GM12878 (cell line): Measurements from ENCODE around the gene PTTG1. TPM values are rescaled to one million over a fixed set of nuclear protein-coding genes. Genes with fewer than 3 reads are reported as not detected.

Source experiments
- ETV6 ChIP-seq, 2 experiments: fragments of 450-650 bp in 1 of 2; IDR thresholded peaks in 1 of 2; conservative IDR thresholded peaks in 1 of 2; 2 replicates each; pipeline ENCODE4 v1.6.1; 2014; ENCODE audit warnings: antibody characterized with exemption in 1 of 2, borderline replicate concordance in 1 of 2, low read depth in 1 of 2, mild to moderate bottlenecking in 1 of 2, moderate library complexity in 1 of 2
- MYB ChIP-seq: fragments of 150-350 bp; IDR thresholded peaks from 2 replicates; pipeline ENCODE4 v1.6.1; 2014; ENCODE audit warnings: mild to moderate bottlenecking, low read depth, low read length, borderline replicate concordance
- NFXL1 ChIP-seq: fragments of 450-650 bp; IDR thresholded peaks from 2 replicates; pipeline ENCODE4 v1.6.1; 2017; ENCODE audit warnings: antibody characterized with exemption, mild to moderate bottlenecking, borderline replicate concordance
- NRF1 ChIP-seq: conservative IDR thresholded peaks from 2 replicates; pipeline ENCODE4 v1.6.1; 2011; ENCODE audit warnings: mild to moderate bottlenecking, low read depth, low read length, improper control_type of control experiment
- SPI1 ChIP-seq: IDR thresholded peaks from 2 replicates; pipeline ENCODE4 v1.6.1; 2011; ENCODE audit warnings: low read depth, mild to moderate bottlenecking, low read length, moderate library complexity, borderline replicate concordance; ENCODE audit not compliant: insufficient read depth
- polyA plus RNA-seq, 11 experiments: library from polyadenylated mRNA; depleted of rRNA in 4 of 11; unstranded in 6 of 11; stranded (reverse) in 5 of 11; fragments of >200 nt; fragmentation: Nextera tagmentation in 4 of 11; fragmentation: Illumina TruSeq in 1 of 11; extraction: Ambion mirVana in 4 of 11; extraction: Trizol in 1 of 11; gene quantifications; 1 replicate in 1 of 11; 2 replicates in 10 of 11; pipeline versions ENCODE4 v1.2.1 to v1.2.3, GENCODE V29; 2011 to 2016; ENCODE audit warnings: inconsistent platforms in 2 of 11, missing spikeins in 2 of 11, low read depth in 1 of 11
- total RNA-seq, 4 experiments: library from RNA; depleted of rRNA in 3 of 4; stranded (reverse); fragments of >200 nt in 3 of 4; fragmentation: Illumina TruSeq in 1 of 4; extraction: Trizol in 1 of 4; gene quantifications; 2 replicates each; pipeline versions ENCODE4 v1.2.1 to v1.2.3, GENCODE V29; 2013 to 2021
- TF ChIP-seq, protein P1 (sequence below): fragments of 450-650 bp; IDR thresholded peaks from 2 replicates; pipeline ENCODE4 v1.6.1; 2018; ENCODE audit warnings: mild to moderate bottlenecking, low read depth, moderate library complexity; ENCODE audit not compliant: partially characterized antibody
- TF ChIP-seq, protein P2 (sequence below): fragments of 150-350 bp; IDR thresholded peaks from 2 replicates; pipeline ENCODE4 v1.6.1; 2014; ENCODE audit warnings: mild to moderate bottlenecking, low read depth, low read length
- TF ChIP-seq, protein P3 (sequence below): IDR thresholded peaks from 2 replicates; pipeline ENCODE4 v1.6.1; 2012; ENCODE audit warnings: low read depth, low read length, improper control_type of control experiment
- TF ChIP-seq, protein P4 (sequence below): fragments of 450-650 bp; IDR thresholded peaks from 2 replicates; pipeline ENCODE4 v1.6.1; 2017; ENCODE audit warnings: mild to moderate bottlenecking, moderate library complexity
- TF ChIP-seq, protein P5 (sequence below): IDR thresholded peaks from 2 replicates; pipeline ENCODE4 v1.6.1; 2012; ENCODE audit warnings: low read depth, low read length, improper control_type of control experiment
- TF ChIP-seq, protein P6 (sequence below): fragments of 450-650 bp; IDR thresholded peaks from 2 replicates; pipeline ENCODE4 v1.6.1; 2017; ENCODE audit warnings: mild to moderate bottlenecking, low read depth, inconsistent platforms; ENCODE audit not compliant: poor library complexity, severe bottlenecking

PTTG1 gene
- total and polyA plus RNA-seq, 10 of the 15 experiments (the other 5 are each of a cell fraction or from before 2014, with no cell fraction given), result 154 to 1,033 (median 377) TPM

DNA sequence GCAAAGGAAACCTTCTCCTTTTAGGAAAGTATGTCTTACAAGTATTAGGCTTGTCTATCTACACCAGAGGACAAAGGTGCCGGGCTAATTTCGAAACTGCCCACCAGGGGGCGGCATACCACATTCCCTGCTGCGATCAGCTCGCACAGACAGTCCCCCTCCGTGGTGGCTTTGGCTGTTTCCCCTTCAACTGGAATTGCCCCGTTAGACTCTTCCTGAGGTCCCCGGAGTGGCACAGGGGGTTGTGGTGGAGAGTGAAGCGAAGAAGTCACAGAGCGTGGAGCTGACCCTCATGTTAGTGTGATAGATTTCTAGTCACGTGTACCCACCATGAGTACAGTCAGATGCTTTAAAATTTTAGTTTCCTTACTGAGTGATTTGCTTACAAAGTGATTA, 17.5 kb downstream of the PTTG1 start (continued):
- TF ChIP-seq, protein P1, sequence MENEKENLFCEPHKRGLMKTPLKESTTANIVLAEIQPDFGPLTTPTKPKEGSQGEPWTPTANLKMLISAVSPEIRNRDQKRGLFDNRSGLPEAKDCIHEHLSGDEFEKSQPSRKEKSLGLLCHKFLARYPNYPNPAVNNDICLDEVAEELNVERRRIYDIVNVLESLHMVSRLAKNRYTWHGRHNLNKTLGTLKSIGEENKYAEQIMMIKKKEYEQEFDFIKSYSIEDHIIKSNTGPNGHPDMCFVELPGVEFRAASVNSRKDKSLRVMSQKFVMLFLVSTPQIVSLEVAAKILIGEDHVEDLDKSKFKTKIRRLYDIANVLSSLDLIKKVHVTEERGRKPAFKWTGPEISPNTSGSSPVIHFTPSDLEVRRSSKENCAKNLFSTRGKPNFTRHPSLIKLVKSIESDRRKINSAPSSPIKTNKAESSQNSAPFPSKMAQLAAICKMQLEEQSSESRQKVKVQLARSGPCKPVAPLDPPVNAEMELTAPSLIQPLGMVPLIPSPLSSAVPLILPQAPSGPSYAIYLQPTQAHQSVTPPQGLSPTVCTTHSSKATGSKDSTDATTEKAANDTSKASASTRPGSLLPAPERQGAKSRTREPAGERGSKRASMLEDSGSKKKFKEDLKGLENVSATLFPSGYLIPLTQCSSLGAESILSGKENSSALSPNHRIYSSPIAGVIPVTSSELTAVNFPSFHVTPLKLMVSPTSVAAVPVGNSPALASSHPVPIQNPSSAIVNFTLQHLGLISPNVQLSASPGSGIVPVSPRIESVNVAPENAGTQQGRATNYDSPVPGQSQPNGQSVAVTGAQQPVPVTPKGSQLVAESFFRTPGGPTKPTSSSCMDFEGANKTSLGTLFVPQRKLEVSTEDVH, result no peak
- TF ChIP-seq, protein P2, sequence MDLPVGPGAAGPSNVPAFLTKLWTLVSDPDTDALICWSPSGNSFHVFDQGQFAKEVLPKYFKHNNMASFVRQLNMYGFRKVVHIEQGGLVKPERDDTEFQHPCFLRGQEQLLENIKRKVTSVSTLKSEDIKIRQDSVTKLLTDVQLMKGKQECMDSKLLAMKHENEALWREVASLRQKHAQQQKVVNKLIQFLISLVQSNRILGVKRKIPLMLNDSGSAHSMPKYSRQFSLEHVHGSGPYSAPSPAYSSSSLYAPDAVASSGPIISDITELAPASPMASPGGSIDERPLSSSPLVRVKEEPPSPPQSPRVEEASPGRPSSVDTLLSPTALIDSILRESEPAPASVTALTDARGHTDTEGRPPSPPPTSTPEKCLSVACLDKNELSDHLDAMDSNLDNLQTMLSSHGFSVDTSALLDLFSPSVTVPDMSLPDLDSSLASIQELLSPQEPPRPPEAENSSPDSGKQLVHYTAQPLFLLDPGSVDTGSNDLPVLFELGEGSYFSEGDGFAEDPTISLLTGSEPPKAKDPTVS, result no peak
- no peak for TF ChIP-seq SPI1
- TF ChIP-seq, protein P3, sequence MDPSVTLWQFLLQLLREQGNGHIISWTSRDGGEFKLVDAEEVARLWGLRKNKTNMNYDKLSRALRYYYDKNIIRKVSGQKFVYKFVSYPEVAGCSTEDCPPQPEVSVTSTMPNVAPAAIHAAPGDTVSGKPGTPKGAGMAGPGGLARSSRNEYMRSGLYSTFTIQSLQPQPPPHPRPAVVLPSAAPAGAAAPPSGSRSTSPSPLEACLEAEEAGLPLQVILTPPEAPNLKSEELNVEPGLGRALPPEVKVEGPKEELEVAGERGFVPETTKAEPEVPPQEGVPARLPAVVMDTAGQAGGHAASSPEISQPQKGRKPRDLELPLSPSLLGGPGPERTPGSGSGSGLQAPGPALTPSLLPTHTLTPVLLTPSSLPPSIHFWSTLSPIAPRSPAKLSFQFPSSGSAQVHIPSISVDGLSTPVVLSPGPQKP, result no peak
- no peak for TF ChIP-seq MYB
- TF ChIP-seq NFXL1, result no peak
- TF ChIP-seq, protein P4, sequence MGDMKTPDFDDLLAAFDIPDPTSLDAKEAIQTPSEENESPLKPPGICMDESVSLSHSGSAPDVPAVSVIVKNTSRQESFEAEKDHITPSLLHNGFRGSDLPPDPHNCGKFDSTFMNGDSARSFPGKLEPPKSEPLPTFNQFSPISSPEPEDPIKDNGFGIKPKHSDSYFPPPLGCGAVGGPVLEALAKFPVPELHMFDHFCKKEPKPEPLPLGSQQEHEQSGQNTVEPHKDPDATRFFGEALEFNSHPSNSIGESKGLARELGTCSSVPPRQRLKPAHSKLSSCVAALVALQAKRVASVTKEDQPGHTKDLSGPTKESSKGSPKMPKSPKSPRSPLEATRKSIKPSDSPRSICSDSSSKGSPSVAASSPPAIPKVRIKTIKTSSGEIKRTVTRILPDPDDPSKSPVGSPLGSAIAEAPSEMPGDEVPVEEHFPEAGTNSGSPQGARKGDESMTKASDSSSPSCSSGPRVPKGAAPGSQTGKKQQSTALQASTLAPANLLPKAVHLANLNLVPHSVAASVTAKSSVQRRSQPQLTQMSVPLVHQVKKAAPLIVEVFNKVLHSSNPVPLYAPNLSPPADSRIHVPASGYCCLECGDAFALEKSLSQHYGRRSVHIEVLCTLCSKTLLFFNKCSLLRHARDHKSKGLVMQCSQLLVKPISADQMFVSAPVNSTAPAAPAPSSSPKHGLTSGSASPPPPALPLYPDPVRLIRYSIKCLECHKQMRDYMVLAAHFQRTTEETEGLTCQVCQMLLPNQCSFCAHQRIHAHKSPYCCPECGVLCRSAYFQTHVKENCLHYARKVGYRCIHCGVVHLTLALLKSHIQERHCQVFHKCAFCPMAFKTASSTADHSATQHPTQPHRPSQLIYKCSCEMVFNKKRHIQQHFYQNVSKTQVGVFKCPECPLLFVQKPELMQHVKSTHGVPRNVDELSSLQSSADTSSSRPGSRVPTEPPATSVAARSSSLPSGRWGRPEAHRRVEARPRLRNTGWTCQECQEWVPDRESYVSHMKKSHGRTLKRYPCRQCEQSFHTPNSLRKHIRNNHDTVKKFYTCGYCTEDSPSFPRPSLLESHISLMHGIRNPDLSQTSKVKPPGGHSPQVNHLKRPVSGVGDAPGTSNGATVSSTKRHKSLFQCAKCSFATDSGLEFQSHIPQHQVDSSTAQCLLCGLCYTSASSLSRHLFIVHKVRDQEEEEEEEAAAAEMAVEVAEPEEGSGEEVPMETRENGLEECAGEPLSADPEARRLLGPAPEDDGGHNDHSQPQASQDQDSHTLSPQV, result no peak
- no peak for TF ChIP-seq NRF1
- TF ChIP-seq ETV6 (conservative IDR thresholded peaks at IDR 0.05 in 1 of 2, IDR thresholded peaks at IDR 0.05 in 1 of 2; ENCODE audit: borderline replicate concordance in 1 of 2, low read depth in 1 of 2), result 0 out of 4 replicates have a peak, but pooled peaks of 1 of the 2 experiments have one; percentile 18
- TF ChIP-seq, protein P5, sequence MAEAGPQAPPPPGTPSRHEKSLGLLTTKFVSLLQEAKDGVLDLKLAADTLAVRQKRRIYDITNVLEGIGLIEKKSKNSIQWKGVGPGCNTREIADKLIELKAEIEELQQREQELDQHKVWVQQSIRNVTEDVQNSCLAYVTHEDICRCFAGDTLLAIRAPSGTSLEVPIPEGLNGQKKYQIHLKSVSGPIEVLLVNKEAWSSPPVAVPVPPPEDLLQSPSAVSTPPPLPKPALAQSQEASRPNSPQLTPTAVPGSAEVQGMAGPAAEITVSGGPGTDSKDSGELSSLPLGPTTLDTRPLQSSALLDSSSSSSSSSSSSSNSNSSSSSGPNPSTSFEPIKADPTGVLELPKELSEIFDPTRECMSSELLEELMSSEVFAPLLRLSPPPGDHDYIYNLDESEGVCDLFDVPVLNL, result no peak
- TF ChIP-seq, protein P6, sequence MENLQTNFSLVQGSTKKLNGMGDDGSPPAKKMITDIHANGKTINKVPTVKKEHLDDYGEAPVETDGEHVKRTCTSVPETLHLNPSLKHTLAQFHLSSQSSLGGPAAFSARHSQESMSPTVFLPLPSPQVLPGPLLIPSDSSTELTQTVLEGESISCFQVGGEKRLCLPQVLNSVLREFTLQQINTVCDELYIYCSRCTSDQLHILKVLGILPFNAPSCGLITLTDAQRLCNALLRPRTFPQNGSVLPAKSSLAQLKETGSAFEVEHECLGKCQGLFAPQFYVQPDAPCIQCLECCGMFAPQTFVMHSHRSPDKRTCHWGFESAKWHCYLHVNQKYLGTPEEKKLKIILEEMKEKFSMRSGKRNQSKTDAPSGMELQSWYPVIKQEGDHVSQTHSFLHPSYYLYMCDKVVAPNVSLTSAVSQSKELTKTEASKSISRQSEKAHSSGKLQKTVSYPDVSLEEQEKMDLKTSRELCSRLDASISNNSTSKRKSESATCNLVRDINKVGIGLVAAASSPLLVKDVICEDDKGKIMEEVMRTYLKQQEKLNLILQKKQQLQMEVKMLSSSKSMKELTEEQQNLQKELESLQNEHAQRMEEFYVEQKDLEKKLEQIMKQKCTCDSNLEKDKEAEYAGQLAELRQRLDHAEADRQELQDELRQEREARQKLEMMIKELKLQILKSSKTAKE, result peak; percentile 75
